ENCODE data around the gene NR6A1.

- TF ChIP-seq CTCF (IDR thresholded peaks at IDR 0.05) = no peak
- TF ChIP-seq ZFX (IDR thresholded peaks at IDR 0.05; ENCODE audit: borderline replicate concordance) = no peak
Observed at GRCh38 chr9:124759327-124759726, 11.8 kb downstream of the NR6A1 start.

Data from 22Rv1 (cell line).